MM.1S (cell line): ENCODE results near the gene SLC22A14.

Source experiments
- EZH2 ChIP-seq: fragments of 300-600 bp; sonication (generic); optimal IDR thresholded peaks from 2 replicates; pipeline ENCODE3; 2017; ENCODE audit warnings: low read depth, mild to moderate bottlenecking, antibody characterized with exemption, low read length, mixed read lengths
- EZH2phosphoT487 ChIP-seq: fragments of 300-600 bp; sonication (generic); IDR thresholded peaks from 2 replicates; pipeline ENCODE4 v1.6.1; 2018; ENCODE audit warnings: antibody characterized with exemption, low read length
- TF ChIP-seq, protein P1 (sequence below): fragments of 300-600 bp; sonication (generic); IDR thresholded peaks from 2 replicates; pipeline ENCODE4 v1.5.1; 2016; ENCODE audit warnings: antibody characterized with exemption, low read length, mixed read lengths

DNA sequence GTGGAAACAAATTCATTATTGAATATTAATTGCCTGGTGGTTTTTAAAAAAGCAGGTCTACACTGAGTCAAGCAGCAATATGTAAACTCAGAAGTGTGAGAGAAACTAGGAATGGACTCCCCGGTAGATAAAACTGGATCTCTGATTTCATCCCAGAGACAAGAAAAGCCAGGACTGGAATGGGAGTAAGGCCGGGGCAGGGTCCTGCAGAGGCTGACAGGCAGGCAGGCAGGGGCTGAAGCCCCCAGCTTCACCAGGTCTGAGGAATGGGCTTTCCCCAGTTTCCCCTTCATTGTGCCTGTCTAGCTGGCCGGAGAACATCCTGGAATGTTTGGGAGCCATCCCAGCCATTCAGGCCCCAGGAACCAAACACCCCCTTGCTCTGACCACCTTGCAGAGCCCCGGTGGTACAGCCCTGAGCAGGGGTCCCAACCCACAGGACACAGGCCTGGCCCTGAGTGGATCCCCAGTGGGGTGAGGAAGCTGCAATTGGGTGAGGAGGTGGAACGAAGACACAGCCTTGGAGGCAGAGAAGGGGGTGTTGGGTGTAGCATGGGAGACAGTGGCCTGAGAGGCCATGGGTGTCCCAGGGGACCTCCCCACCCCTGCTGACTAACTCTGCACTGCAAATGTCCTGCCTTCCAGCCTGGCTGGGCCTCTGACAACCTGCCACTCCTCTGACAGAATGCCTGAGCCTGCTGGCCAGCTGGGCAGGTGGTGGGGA is 32.8 kb downstream of the SLC22A14 start:
- TF ChIP-seq, protein P1, sequence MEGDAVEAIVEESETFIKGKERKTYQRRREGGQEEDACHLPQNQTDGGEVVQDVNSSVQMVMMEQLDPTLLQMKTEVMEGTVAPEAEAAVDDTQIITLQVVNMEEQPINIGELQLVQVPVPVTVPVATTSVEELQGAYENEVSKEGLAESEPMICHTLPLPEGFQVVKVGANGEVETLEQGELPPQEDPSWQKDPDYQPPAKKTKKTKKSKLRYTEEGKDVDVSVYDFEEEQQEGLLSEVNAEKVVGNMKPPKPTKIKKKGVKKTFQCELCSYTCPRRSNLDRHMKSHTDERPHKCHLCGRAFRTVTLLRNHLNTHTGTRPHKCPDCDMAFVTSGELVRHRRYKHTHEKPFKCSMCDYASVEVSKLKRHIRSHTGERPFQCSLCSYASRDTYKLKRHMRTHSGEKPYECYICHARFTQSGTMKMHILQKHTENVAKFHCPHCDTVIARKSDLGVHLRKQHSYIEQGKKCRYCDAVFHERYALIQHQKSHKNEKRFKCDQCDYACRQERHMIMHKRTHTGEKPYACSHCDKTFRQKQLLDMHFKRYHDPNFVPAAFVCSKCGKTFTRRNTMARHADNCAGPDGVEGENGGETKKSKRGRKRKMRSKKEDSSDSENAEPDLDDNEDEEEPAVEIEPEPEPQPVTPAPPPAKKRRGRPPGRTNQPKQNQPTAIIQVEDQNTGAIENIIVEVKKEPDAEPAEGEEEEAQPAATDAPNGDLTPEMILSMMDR: no peak
- no peak for TF ChIP-seq EZH2
- TF ChIP-seq EZH2phosphoT487: no peak
